Nephron (organoid): ENCODE data around the gene EPB41L2.

Source experiments
- H3K27ac Mint-ChIP-seq, 3 experiments: 2 replicates each; pipeline ENCODE4 v1.8.0; 2020; ENCODE audit warnings: mixed read lengths in 3 of 3, mild to moderate bottlenecking in 2 of 3, moderate library complexity in 1 of 3
- H3K27me3 Mint-ChIP-seq: 2 replicates; pipeline ENCODE4 v1.8.0; 2021; ENCODE audit warnings: low read depth, mild to moderate bottlenecking, moderate library complexity, mixed read lengths
- H3K36me3 Mint-ChIP-seq: 2 replicates; pipeline ENCODE4 v1.8.0; 2020; ENCODE audit warnings: low read depth, mixed read lengths
- H3K4me1 Mint-ChIP-seq: 2 replicates; pipeline ENCODE4 v1.8.0; 2020; ENCODE audit warnings: mixed read lengths
- H3K4me3 Mint-ChIP-seq, 3 experiments: 2 replicates each; pipeline ENCODE4 v1.8.0; 2020; ENCODE audit warnings: mild to moderate bottlenecking in 3 of 3, mixed read lengths in 3 of 3, moderate library complexity in 2 of 3
- H3K9me3 Mint-ChIP-seq: 2 replicates; pipeline ENCODE4 v1.8.0; 2020; ENCODE audit warnings: mixed read lengths
- TF ChIP-seq, protein P1 (sequence below), 3 experiments: fragments of 200-600 bp; sonication (generic); IDR thresholded peaks; one replicate each; pipeline ENCODE4 v1.5.0; 2021; ENCODE audit warnings: antibody characterized with exemption in 3 of 3; ENCODE audit not compliant: unreplicated experiment in 3 of 3

EPB41L2 gene

GRCh38 chr6:130969791-130970491 is 93.1 kb downstream of the EPB41L2 start:
- Mint-ChIP-seq H3K9me3 (no peaks in the 10 kb centered on the region), H3K4me1 (peaks cover 45% of the 10 kb centered on the region), H3K27ac (peak overlapping the region; percentile 37 to 89 (median 83))

DNA sequence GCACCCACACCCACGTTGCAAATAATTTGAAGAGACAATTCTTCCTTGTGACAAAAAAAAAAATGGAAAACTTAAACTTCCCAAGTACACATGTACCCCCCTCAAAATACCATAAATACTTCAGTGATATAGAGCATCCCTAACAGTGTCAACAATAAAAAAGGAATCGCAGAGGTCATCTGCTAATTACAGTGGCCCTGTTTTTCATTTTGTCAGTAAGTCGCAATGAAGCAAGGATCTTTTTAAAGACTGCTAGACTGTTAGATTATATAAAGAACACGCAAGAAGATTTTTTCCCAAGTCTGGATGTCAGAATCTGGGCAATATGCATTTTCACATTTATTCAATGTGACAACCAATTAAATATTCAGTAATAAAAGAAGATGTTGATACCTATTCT is 93.9 kb downstream of the EPB41L2 start:
- H3K9me3 Mint-ChIP-seq: no peaks in the 10 kb centered on the region
- no peaks in the 10 kb centered on the region for H3K36me3 Mint-ChIP-seq
- H3K27ac Mint-ChIP-seq: peak overlapping the region; percentile 29 to 89 (median 75)
- TF ChIP-seq, protein P1, sequence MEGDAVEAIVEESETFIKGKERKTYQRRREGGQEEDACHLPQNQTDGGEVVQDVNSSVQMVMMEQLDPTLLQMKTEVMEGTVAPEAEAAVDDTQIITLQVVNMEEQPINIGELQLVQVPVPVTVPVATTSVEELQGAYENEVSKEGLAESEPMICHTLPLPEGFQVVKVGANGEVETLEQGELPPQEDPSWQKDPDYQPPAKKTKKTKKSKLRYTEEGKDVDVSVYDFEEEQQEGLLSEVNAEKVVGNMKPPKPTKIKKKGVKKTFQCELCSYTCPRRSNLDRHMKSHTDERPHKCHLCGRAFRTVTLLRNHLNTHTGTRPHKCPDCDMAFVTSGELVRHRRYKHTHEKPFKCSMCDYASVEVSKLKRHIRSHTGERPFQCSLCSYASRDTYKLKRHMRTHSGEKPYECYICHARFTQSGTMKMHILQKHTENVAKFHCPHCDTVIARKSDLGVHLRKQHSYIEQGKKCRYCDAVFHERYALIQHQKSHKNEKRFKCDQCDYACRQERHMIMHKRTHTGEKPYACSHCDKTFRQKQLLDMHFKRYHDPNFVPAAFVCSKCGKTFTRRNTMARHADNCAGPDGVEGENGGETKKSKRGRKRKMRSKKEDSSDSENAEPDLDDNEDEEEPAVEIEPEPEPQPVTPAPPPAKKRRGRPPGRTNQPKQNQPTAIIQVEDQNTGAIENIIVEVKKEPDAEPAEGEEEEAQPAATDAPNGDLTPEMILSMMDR (IDR thresholded peaks at IDR 0.05; ENCODE audit: unreplicated experiment in 3 of 3): no peak
- H3K27me3 Mint-ChIP-seq: no peaks in the 10 kb centered on the region
- peaks cover 49% of the 10 kb centered on the region for H3K4me1 Mint-ChIP-seq
- H3K4me3 Mint-ChIP-seq: peak overlapping the region in 2 of 3 experiments; percentile 48 to 68

More at GRCh38 chr6:130969791-130970491, 93.1 kb downstream of the EPB41L2 start:
- Mint-ChIP-seq H3K27me3 (no peaks in the 10 kb centered on the region), H3K36me3 (no peaks in the 10 kb centered on the region), H3K4me3 (peak overlapping the region; percentile 5 to 82 (median 82))
- TF ChIP-seq, protein P1 (IDR thresholded peaks at IDR 0.05; ENCODE audit: unreplicated experiment in 3 of 3): no peak

- Mint-ChIP-seq H3K4me3 (peak overlapping the region in 2 of 3 experiments; percentile 48 to 68), H3K36me3 (no peaks in the 10 kb centered on the region), H3K27ac (peak overlapping the region; percentile 29 to 89 (median 75)), H3K4me1 (peaks cover 49% of the 10 kb centered on the region), H3K9me3 (no peaks in the 10 kb centered on the region), H3K27me3 (no peaks in the 10 kb centered on the region)
- TF ChIP-seq, protein P1 (IDR thresholded peaks at IDR 0.05; ENCODE audit: unreplicated experiment in 3 of 3): no peak
Observed at GRCh38 chr6:130968476-130968875, 94.6 kb downstream of the EPB41L2 start.

GRCh38 chr6:130967502-130968445 is 95.3 kb downstream of the EPB41L2 start:
- Mint-ChIP-seq H3K4me3 (peak overlapping the region in 2 of 3 experiments; percentile 26 to 68), H3K36me3 (no peaks in the 10 kb centered on the region), H3K4me1 (peaks cover 52% of the 10 kb centered on the region), H3K27me3 (no peaks in the 10 kb centered on the region), H3K27ac (peak overlapping the region; percentile 27 to 89 (median 46)), H3K9me3 (no peaks in the 10 kb centered on the region)
- TF ChIP-seq, protein P1 (IDR thresholded peaks at IDR 0.05; ENCODE audit: unreplicated experiment in 3 of 3): no peak

DNA sequence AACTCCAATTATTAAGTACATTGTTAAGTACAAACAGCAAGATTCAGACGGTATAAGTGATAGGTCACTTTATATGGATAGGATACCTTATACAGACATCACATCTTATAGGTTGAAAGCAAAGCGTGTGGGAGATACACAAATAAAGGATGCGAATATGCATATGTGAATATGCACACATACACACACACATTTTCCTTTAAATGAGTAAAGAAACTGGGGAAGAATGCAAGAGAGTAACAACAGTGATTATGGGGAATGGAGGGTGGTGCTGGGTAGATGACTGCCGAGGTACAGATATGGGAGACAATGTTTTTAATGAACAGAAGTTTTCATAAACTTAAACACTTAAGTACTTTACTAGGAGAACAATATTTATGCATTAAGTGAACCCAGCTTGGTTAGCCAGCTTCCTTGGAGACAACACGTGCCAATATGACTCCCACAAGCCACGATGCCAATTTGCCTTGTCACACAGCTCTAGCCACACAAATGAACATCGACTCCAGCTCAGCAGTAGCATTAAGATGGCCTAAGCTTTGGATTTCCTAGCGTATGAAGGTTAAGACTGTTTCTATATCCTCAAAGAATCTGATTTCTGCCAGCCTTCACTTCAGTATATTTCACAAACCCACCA is 96.6 kb downstream of the EPB41L2 start:
- H3K9me3 Mint-ChIP-seq: no peaks in the 10 kb centered on the region
- H3K27ac Mint-ChIP-seq: peak overlapping the region in 1 of 3 experiments; percentile 6
- H3K27me3 Mint-ChIP-seq: no peaks in the 10 kb centered on the region
- H3K36me3 Mint-ChIP-seq: no peaks in the 10 kb centered on the region
- peaks cover 54% of the 10 kb centered on the region for H3K4me1 Mint-ChIP-seq
- no peak overlapping the region for H3K4me3 Mint-ChIP-seq
- TF ChIP-seq, protein P1 (IDR thresholded peaks at IDR 0.05; ENCODE audit: unreplicated experiment in 3 of 3): no peak
